HG03196 (cell line): Measurements from ENCODE around the gene TNF.
A peak's percentile ranks its signal among the peaks of the same experiment; 100 is the strongest.
"Not testable (repeated sequence)": the region's sequence is repeated elsewhere in the genome, so short reads cannot be mapped to it uniquely, and the experiment has no call there.

Experiments used
- ATAC-seq: cut with Tn5 transposase; IDR thresholded peaks from one replicate; pipeline ENCODE4 v1.9.1; 2021; ENCODE audit not compliant: unreplicated experiment

Gene TNF

GRCh38 chr6:31543639-31544038 lies 31.7 kb upstream of the TNF start:
- ATAC-seq = no peak

- ATAC-seq = no peak
These were observed 30.7 kb upstream of the TNF start for GRCh38 chr6:31544676-31545075.

GRCh38 chr6:31545291-31545690 lies 30.1 kb upstream of the TNF start:
- ATAC-seq = no peak

GRCh38 chr6:31546339-31546957 lies 28.9 kb upstream of the TNF start, which contains the start of gene ATP6V1G2:
Gene ATP6V1G2, minus strand, starts transcription at chr6:31546608. Its CDS starts 49 bp downstream, at chr6:31546559.
- peak; percentile 50 for ATAC-seq

GRCh38 chr6:31546958-31547726 lies 28.2 kb upstream of the TNF start, which contains the start of gene NFKBIL1:
Gene NFKBIL1, plus strand, starts transcription at chr6:31547608. Its CDS starts 87 bp downstream, at chr6:31547695.
- ATAC-seq = peak; percentile 56

GRCh38 chr6:31547727-31548543 lies 27.4 kb upstream of the TNF start:
- ATAC-seq = no peak

GRCh38 chr6:31548544-31548873 lies 26.9 kb upstream of the TNF start:
- no peak for ATAC-seq

- not testable (repeated sequence) for ATAC-seq
These were observed 24.0 kb upstream of the TNF start for GRCh38 chr6:31551371-31551770.

- no peak for ATAC-seq
These were observed 19.1 kb upstream of the TNF start for GRCh38 chr6:31556307-31556706.

GRCh38 chr6:31557443-31558317 lies 17.7 kb upstream of the TNF start:
- no peak for ATAC-seq

- ATAC-seq = no peak
These were observed 17.1 kb upstream of the TNF start for GRCh38 chr6:31558318-31558625.

GRCh38 chr6:31558631-31559500 lies 16.5 kb upstream of the TNF start:
- ATAC-seq = no peak

- no peak for ATAC-seq
These were observed 15.8 kb upstream of the TNF start for GRCh38 chr6:31559606-31559957.

GRCh38 chr6:31559958-31560696 lies 15.2 kb upstream of the TNF start:
- peak; percentile 74 for ATAC-seq

GRCh38 chr6:31560697-31561058 lies 14.7 kb upstream of the TNF start:
- no peak for ATAC-seq

GRCh38 chr6:31567531-31568370 lies 7.6 kb upstream of the TNF start:
- peak; percentile 2 for ATAC-seq

GRCh38 chr6:31568537-31568961 lies 6.8 kb upstream of the TNF start:
- peak; percentile 56 for ATAC-seq

- no peak for ATAC-seq
These were observed 5.4 kb upstream of the TNF start for GRCh38 chr6:31569861-31570536.
